GM12874 (cell line): ENCODE measurements around the gene GNE.

Experiments used
- CTCF ChIP-seq: IDR thresholded peaks from 2 replicates; pipeline ENCODE4 v1.5.1; 2011; ENCODE audit warnings: low read depth, mild to moderate bottlenecking, control low read depth, low read length, moderate library complexity; ENCODE audit not compliant: insufficient read depth

Gene GNE

GRCh38 chr9:36280989-36281388 lies 22.7 kb upstream of the GNE start:
- TF ChIP-seq CTCF: no peak

- TF ChIP-seq CTCF: no peak
These were observed 20.0 kb upstream of the GNE start for GRCh38 chr9:36278243-36278642.

- no peak for TF ChIP-seq CTCF
These were observed 18.5 kb upstream of the GNE start for GRCh38 chr9:36276781-36277181.

- no peak for TF ChIP-seq CTCF
These were observed 18.0 kb upstream of the GNE start for GRCh38 chr9:36276254-36276653.

- TF ChIP-seq CTCF: no peak
These were observed 16.8 kb upstream of the GNE start for GRCh38 chr9:36275060-36275459.

- no peak for TF ChIP-seq CTCF
These were observed 9.8 kb upstream of the GNE start for GRCh38 chr9:36268007-36268427.

- no peak for TF ChIP-seq CTCF
These were observed 6.6 kb upstream of the GNE start for GRCh38 chr9:36264896-36265295.

GRCh38 chr9:36263683-36264082 lies 5.4 kb upstream of the GNE start:
- TF ChIP-seq CTCF: no peak
